Lung (tissue), 12 donors: ENCODE data around the gene PIP5K1B. TPM values are rescaled to one million over a fixed set of nuclear protein-coding genes. Genes with fewer than 3 reads are reported as not detected.

Source experiments
- ATAC-seq: fragments of 200-7000 bp; cut with Tn5 transposase; one replicate; pipeline ENCODE4 v1.9.1; 2020; ENCODE audit warnings: moderate number of reproducible peaks; ENCODE audit not compliant: insufficient read depth, low FRiP score
- DNase-seq, 3 donors: peaks; one replicate each; pipeline ENCODE4 v3.0.0-alpha.2; 2013 to 2017
- H3K27ac ChIP-seq, 2 donors: one replicate each; pipeline ENCODE4 v1.5.1; 2013; ENCODE audit warnings: mild to moderate bottlenecking in 2 of 2, moderate library complexity in 2 of 2, control low read depth in 1 of 2, inconsistent platforms in 1 of 2, low read depth in 1 of 2, low read length in 1 of 2
- H3K27me3 ChIP-seq, 3 donors: one replicate each; pipeline ENCODE4 v1.5.1; 2013; ENCODE audit warnings: low read length in 2 of 3; ENCODE audit not compliant: control insufficient read depth in 3 of 3, insufficient read depth in 3 of 3
- H3K36me3 ChIP-seq, 4 donors: one replicate each; pipeline ENCODE4 v1.5.1; 2013; ENCODE audit warnings: low read length in 4 of 4, mild to moderate bottlenecking in 1 of 4, moderate library complexity in 1 of 4; ENCODE audit not compliant: control insufficient read depth in 4 of 4, insufficient read depth in 4 of 4
- H3K4me1 ChIP-seq, 5 donors: one replicate each; pipeline ENCODE4 v1.5.1; 2013; ENCODE audit warnings: low read length in 5 of 5, mild to moderate bottlenecking in 2 of 5, moderate library complexity in 1 of 5; ENCODE audit not compliant: control insufficient read depth in 5 of 5, insufficient read depth in 5 of 5
- H3K4me3 ChIP-seq: one replicate; pipeline ENCODE4 v1.5.1; 2013; ENCODE audit warnings: mild to moderate bottlenecking, control low read depth, moderate library complexity
- H3K9ac ChIP-seq, 2 donors: one replicate each; pipeline ENCODE4 v1.5.1; 2013; ENCODE audit warnings: low read length in 2 of 2, control low read depth in 1 of 2; ENCODE audit not compliant: insufficient read depth in 1 of 2
- H3K9me3 ChIP-seq, 4 donors: one replicate each; pipeline ENCODE4 v1.5.1; 2013; ENCODE audit warnings: low read length in 3 of 4, mild to moderate bottlenecking in 1 of 4, moderate library complexity in 1 of 4; ENCODE audit not compliant: control insufficient read depth in 4 of 4, insufficient read depth in 3 of 4
- WGBS, 2 donors: extraction: QIAGEN DNeasy Blood & Tissue Kit; methylation state at CpG; one replicate each; pipeline ENCODE4 v1.1.7; 2013; 5-methylcytosine and 5-hydroxymethylcytosine counted together
- polyA plus RNA-seq, 2 donors: library from polyadenylated mRNA; stranded (reverse); fragments of 200-250 nt; gene quantifications; one replicate each; pipeline ENCODE4 v1.2.1, GENCODE V29; 2013
- total RNA-seq, 2 donors: library from RNA; depleted of rRNA in 1 of 2; stranded (reverse); fragments of >200 nt in 1 of 2; gene quantifications; one replicate each; pipeline ENCODE4 v1.2.1, GENCODE V29; 2014 to 2021
- TF ChIP-seq, protein P1 (sequence below): IDR thresholded peaks from 2 replicates; pipeline ENCODE4 v1.5.1; 2012; ENCODE audit warnings: mild to moderate bottlenecking; ENCODE audit errors: control extremely low read depth, extremely low read depth
- donor health status: control.
- donor health status: control.
- donor health status: Bipolar disorder and iron deficiency.
- donor health status: healthy.
- donor health status: DM: yes; HTN: yes; CAD: no.

The PIP5K1B gene
- total and polyA plus RNA-seq, 4 donors, result 6.6 to 28.2 (median 15.6) TPM

DNA sequence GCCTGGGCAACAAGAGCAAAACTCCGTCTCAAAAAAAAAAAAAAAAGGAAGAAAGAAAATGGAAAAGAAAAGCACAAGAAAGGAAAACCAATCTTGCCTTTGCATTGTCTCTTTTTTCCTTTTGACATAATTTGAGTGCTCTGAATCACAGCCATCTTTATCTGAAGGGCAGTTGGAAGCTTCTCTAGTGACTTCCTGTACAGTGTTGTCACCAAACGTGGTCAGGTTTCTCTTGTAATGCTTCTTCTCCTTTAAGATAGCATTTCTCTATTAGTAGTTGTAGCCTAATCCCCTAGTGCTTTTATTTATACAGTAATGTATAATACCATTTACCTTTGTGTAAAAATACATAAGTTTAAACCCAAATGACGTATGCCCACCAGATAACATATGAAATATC, 290.7 kb downstream of the PIP5K1B start:
- ATAC-seq (no peak), DNase-seq (no peak)
- 33 to 52% methylated on average over 3 of the region's 3 CpGs for WGBS, 2 donors
- H3K9ac ChIP-seq, result no peak overlapping the region
- H3K27ac ChIP-seq, result peak overlapping the region in 1 of 2 donors; percentile 7
- TF ChIP-seq, protein P1, sequence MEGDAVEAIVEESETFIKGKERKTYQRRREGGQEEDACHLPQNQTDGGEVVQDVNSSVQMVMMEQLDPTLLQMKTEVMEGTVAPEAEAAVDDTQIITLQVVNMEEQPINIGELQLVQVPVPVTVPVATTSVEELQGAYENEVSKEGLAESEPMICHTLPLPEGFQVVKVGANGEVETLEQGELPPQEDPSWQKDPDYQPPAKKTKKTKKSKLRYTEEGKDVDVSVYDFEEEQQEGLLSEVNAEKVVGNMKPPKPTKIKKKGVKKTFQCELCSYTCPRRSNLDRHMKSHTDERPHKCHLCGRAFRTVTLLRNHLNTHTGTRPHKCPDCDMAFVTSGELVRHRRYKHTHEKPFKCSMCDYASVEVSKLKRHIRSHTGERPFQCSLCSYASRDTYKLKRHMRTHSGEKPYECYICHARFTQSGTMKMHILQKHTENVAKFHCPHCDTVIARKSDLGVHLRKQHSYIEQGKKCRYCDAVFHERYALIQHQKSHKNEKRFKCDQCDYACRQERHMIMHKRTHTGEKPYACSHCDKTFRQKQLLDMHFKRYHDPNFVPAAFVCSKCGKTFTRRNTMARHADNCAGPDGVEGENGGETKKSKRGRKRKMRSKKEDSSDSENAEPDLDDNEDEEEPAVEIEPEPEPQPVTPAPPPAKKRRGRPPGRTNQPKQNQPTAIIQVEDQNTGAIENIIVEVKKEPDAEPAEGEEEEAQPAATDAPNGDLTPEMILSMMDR, result no peak
- H3K4me3 ChIP-seq, result no peak overlapping the region
- peaks cover 0 to 4% (median 0%) of the 10 kb centered on the region in 4 donors for H3K36me3 ChIP-seq
- no peaks in the 10 kb centered on the region for H3K27me3 ChIP-seq
- no peaks in the 10 kb centered on the region for H3K9me3 ChIP-seq
- H3K4me1 ChIP-seq, result peaks cover 0 to 23% (median 3%) of the 10 kb centered on the region in 5 donors

DNA sequence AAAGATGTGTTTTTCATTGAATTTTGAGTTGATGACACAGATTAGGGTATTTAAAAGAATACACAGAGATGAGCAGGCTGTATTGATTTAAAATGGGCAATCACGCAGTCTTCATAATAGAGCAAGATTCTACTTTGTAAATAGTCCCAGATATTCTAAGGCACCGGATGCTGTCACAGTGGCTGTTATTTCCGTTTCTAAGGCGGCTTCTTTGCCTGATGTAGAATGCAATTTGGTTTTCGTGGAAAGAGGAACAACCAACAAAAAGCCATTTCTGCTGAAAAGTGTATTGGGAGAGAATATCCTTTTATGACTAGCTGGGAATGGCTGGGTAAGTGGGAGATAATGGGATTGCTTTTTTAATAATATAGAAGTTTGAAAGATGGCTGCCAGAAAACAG, 291.4 kb downstream of the PIP5K1B start:
- H3K27me3 ChIP-seq, result no peaks in the 10 kb centered on the region
- H3K36me3 ChIP-seq, result peaks cover 0 to 3% (median 0%) of the 10 kb centered on the region in 4 donors
- WGBS, 2 donors, result 42 to 58% methylated on average over 5 of the region's 5 CpGs
- ATAC-seq (no peak), DNase-seq (no peak)
- H3K27ac ChIP-seq, result peak overlapping the region in 1 of 2 donors; percentile 7
- H3K9ac ChIP-seq, result no peak overlapping the region
- H3K9me3 ChIP-seq, result no peaks in the 10 kb centered on the region
- peaks cover 0 to 23% (median 3%) of the 10 kb centered on the region in 5 donors for H3K4me1 ChIP-seq
- TF ChIP-seq, protein P1, result no peak
- H3K4me3 ChIP-seq, result no peak overlapping the region

DNA sequence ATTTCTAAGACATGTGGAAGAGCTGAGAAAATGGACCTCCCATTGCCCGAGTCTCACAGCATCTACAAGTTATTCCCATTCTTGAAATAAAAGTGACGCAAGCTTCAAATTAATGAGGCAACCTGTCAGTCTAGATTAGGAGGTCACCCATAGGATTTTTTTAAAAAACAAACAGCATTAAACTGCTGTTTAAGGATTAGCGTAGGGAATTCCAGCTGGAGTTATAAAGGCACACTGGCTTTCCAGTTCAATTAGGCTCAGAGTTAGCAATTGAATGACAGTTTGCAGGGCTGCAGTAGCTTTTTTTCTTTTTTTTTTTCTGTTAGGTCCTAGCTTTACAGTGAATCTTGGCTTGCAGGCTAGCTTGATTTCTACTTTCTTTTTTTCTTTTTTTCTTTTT, 292.6 kb downstream of the PIP5K1B start:
- Histone ChIP-seq H3K9ac (no peak overlapping the region), H3K9me3 (no peaks in the 10 kb centered on the region), H3K4me3 (no peak overlapping the region), H3K27me3 (no peaks in the 10 kb centered on the region), H3K36me3 (no peaks in the 10 kb centered on the region), H3K27ac (no peak overlapping the region), H3K4me1 (peaks cover 0 to 23% (median 3%) of the 10 kb centered on the region in 5 donors)
- DNase-seq (no peak), ATAC-seq (no peak)
- TF ChIP-seq, protein P1, result no peak
- WGBS, 2 donors, result 69 to 72% methylated on average over 3 of the region's 3 CpGs

DNA sequence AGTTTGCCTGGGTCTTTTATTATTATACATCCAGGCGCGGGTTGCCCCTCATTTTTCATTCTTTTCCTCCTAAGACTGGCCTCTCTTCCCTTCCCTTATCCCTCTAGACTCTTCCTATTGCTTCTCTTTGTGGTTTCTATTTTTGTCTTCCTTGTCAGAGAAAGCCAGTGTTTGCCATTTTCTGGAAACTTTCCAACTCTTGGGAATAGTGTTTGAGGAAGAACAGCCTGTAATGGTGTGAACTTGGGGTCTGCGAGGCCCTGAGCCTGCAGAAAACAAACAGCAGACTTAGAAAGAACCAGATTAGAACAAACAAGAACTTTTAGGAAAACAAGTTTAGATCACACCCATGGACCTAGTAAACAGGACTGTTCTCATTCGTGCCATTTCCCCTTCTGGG, 293.3 kb downstream of the PIP5K1B start:
- TF ChIP-seq, protein P1, result no peak
- Histone ChIP-seq H3K27ac (peak overlapping the region; percentile 44 to 69), H3K27me3 (no peaks in the 10 kb centered on the region), H3K4me1 (peaks cover 0 to 23% (median 3%) of the 10 kb centered on the region in 5 donors), H3K4me3 (no peak overlapping the region), H3K9ac (no peak overlapping the region), H3K9me3 (no peaks in the 10 kb centered on the region), H3K36me3 (no peaks in the 10 kb centered on the region)
- DNase-seq (peak in 2 of 3 donors; percentile 68 to 79), ATAC-seq (no peak)
- WGBS, 2 donors, result 52 to 59% methylated on average over 4 of the region's 4 CpGs
